Keratinocyte (primary cell): ENCODE measurements around the gene ARFGAP3.

Experiments used
- EZH2 ChIP-seq: IDR thresholded peaks from one replicate; pipeline ENCODE4 v1.6.1; 2012; ENCODE audit warnings: inconsistent platforms, mild to moderate bottlenecking, low read length, moderate library complexity
- TF ChIP-seq, protein P1 (sequence below), 3 experiments: IDR thresholded peaks in 1 of 3; conservative IDR thresholded peaks in 1 of 3; optimal IDR thresholded peaks in 1 of 3; 2 replicates in 2 of 3; 3 replicates in 1 of 3; pipeline versions ENCODE3 to v1.5.1; 2011; ENCODE audit warnings: low read length in 3 of 3, mild to moderate bottlenecking in 3 of 3, moderate library complexity in 2 of 3, control low read depth in 1 of 3, inconsistent platforms in 1 of 3; ENCODE audit not compliant: insufficient read depth in 2 of 3; ENCODE audit errors: extremely low read depth in 1 of 3

DNA sequence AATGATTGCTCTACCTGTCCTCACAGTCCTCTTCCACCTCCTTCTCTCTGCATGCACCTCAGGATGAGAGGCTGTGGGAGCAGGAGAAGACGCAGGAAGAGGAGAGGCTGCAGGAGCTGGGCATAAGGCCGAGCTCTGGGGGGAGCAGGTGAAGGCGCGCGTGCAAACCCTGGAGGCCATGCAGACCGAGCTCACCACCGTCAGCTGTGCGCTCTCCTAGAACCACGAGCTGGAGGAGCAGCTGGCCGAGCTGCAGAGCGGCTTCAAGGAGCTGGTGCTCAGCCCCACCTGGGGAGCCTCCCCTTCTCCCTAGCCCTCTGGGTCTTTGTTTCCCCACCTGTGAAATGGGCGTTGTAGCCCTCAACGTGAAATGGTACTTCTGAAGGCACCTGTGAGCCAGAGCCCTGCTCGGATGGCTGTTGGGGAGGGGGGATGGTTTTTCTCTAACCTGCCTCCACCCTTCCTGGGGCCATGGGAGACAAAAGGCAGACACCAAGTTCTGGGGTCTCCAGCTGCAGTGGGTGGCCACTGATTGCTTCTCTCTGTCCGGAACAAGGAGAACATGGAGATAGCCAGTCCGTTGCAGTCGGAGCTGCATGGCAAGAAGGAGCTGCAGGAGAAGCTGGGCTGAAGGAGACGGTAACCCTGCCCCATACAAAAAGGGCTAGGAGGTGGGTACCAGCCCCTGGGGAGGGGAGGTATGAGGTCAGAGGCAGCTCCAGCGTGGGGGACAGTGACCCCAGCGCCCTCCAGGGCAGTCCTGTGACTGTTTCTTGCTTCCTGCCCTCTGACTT is 71.2 kb downstream of the ARFGAP3 start:
- TF ChIP-seq, protein P1, sequence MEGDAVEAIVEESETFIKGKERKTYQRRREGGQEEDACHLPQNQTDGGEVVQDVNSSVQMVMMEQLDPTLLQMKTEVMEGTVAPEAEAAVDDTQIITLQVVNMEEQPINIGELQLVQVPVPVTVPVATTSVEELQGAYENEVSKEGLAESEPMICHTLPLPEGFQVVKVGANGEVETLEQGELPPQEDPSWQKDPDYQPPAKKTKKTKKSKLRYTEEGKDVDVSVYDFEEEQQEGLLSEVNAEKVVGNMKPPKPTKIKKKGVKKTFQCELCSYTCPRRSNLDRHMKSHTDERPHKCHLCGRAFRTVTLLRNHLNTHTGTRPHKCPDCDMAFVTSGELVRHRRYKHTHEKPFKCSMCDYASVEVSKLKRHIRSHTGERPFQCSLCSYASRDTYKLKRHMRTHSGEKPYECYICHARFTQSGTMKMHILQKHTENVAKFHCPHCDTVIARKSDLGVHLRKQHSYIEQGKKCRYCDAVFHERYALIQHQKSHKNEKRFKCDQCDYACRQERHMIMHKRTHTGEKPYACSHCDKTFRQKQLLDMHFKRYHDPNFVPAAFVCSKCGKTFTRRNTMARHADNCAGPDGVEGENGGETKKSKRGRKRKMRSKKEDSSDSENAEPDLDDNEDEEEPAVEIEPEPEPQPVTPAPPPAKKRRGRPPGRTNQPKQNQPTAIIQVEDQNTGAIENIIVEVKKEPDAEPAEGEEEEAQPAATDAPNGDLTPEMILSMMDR (optimal IDR thresholded peaks at IDR 0.05 in 1 of 3, IDR thresholded peaks at IDR 0.05 in 1 of 3, conservative IDR thresholded peaks at IDR 0.05 in 1 of 3; ENCODE audit: extremely low read depth in 1 of 3, insufficient read depth in 2 of 3, low read length in 3 of 3): no peak
- TF ChIP-seq EZH2: no peak
